Natural killer cell (primary cell): ENCODE results near the gene TIMP4. TPM values are rescaled to one million over a fixed set of nuclear protein-coding genes. Genes with fewer than 3 reads are reported as not detected.

Source experiments
- ATAC-seq, 3 donors: fragments of 150-1000 bp in 2 of 3; fragments of 200-7000 bp in 1 of 3; cut with Tn5 transposase; 1 replicate in 1 of 3; 2 replicates in 2 of 3; pipeline ENCODE4 v1.10.0; 2021; ENCODE audit warnings: mild to moderate bottlenecking in 2 of 3, moderate library complexity in 2 of 3
- DNase-seq, 2 donors: peaks; one replicate each; pipeline versions ENCODE4 v3.0.0 to v3.0.0-alpha.2; 2013 to 2021; ENCODE audit warnings: mixed read lengths in 1 of 2
- H3K27ac ChIP-seq: one replicate; pipeline ENCODE4 v1.5.1; 2013; ENCODE audit warnings: mild to moderate bottlenecking, low read length
- H3K27me3 ChIP-seq: one replicate; pipeline ENCODE4 v1.6.1; 2013; ENCODE audit warnings: low read length; ENCODE audit not compliant: control insufficient read depth, insufficient read depth
- H3K36me3 ChIP-seq: one replicate; pipeline ENCODE4 v1.6.1; 2013; ENCODE audit warnings: low read length; ENCODE audit not compliant: control insufficient read depth, insufficient read depth
- H3K4me1 ChIP-seq: one replicate; pipeline ENCODE4 v1.6.1; 2013; ENCODE audit warnings: low read length; ENCODE audit not compliant: control insufficient read depth, insufficient read depth
- H3K4me3 ChIP-seq: one replicate; pipeline ENCODE4 v1.5.1; 2013; ENCODE audit warnings: low read length
- H3K9me3 ChIP-seq: one replicate; pipeline ENCODE4 v1.6.1; 2013; ENCODE audit warnings: low read length; ENCODE audit not compliant: control insufficient read depth, insufficient read depth
- H3K27ac Mint-ChIP-seq, 2 donors: one replicate each; pipeline ENCODE4 v1.8.0; 2022; ENCODE audit warnings: mild to moderate bottlenecking in 2 of 2, mixed read lengths in 2 of 2, moderate library complexity in 1 of 2
- H3K27me3 Mint-ChIP-seq, 2 donors: one replicate each; pipeline ENCODE4 v1.8.0; 2022; ENCODE audit warnings: low read depth in 2 of 2, mixed read lengths in 2 of 2
- H3K36me3 Mint-ChIP-seq: one replicate; pipeline ENCODE4 v1.8.0; 2022; ENCODE audit warnings: mixed read lengths
- H3K4me1 Mint-ChIP-seq, 2 donors: one replicate each; pipeline ENCODE4 v1.8.0; 2022; ENCODE audit warnings: mixed read lengths in 2 of 2
- H3K4me3 Mint-ChIP-seq: one replicate; pipeline ENCODE4 v1.8.0; 2022; ENCODE audit warnings: mild to moderate bottlenecking, moderate library complexity, mixed read lengths
- H3K9me3 Mint-ChIP-seq, 2 donors: one replicate each; pipeline ENCODE4 v1.8.0; 2022; ENCODE audit warnings: mixed read lengths in 2 of 2
- WGBS: methylation state at CpG from one replicate; pipeline ENCODE4 v1.1.7; 2013; ENCODE audit warnings: missing lambda C conversion rate; ENCODE audit not compliant: insufficient coverage; 5-methylcytosine and 5-hydroxymethylcytosine counted together
- intact Hi-C: fragments of 100-400 bp; cut with micrococcal nuclease; formaldehyde crosslinking; loops from one replicate; pipeline ENCODE4 v1.14.2; 2022
- total RNA-seq, 4 donors: library from RNA; stranded (reverse); fragments of 120-200 nt in 1 of 4; gene quantifications; one replicate each; pipeline versions ENCODE4 v1.2.3 to v1.2.4, GENCODE V29; 2013 to 2022
- TF ChIP-seq, protein P1 (sequence below): fragments of 200-600 bp; IDR thresholded peaks from one replicate; pipeline ENCODE4 v1.8.0; 2022; ENCODE audit warnings: antibody characterized with exemption

TIMP4 gene
- total RNA-seq, 3 donors from 2014 or later (not counting 1 experiment from before 2014, with no cell fraction given) = not detected

DNA sequence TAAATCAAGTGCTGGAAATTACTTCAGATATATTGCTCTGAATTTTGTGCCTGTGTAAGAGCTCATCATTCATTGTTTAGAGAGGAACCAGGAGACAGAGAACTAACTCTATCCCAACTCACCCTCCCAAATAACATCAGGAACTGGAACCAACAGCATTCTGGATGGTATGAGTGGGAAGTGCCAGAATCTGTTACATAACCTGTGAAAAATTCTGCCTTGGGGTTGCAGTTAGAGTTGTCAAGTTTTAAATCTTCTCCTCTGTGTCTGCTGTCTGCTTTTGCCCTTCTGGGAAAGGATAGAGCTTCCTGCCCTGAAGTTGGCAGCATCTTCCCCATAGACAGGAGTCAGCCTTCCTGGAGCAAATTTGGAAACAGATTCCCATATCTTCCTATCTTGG is 41.2 kb downstream of the TIMP4 start:
- intact Hi-C loops = no loop called here
- no peaks in the 10 kb centered on the region for H3K27me3 ChIP-seq
- no peaks in the 10 kb centered on the region for H3K36me3 ChIP-seq
- H3K27ac ChIP-seq = no peak overlapping the region
- peaks cover 0 to 13% of the 10 kb centered on the region in 2 donors for H3K27me3 Mint-ChIP-seq
- no peak overlapping the region for H3K27ac Mint-ChIP-seq
- TF ChIP-seq, protein P1, sequence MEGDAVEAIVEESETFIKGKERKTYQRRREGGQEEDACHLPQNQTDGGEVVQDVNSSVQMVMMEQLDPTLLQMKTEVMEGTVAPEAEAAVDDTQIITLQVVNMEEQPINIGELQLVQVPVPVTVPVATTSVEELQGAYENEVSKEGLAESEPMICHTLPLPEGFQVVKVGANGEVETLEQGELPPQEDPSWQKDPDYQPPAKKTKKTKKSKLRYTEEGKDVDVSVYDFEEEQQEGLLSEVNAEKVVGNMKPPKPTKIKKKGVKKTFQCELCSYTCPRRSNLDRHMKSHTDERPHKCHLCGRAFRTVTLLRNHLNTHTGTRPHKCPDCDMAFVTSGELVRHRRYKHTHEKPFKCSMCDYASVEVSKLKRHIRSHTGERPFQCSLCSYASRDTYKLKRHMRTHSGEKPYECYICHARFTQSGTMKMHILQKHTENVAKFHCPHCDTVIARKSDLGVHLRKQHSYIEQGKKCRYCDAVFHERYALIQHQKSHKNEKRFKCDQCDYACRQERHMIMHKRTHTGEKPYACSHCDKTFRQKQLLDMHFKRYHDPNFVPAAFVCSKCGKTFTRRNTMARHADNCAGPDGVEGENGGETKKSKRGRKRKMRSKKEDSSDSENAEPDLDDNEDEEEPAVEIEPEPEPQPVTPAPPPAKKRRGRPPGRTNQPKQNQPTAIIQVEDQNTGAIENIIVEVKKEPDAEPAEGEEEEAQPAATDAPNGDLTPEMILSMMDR = no peak
- no peaks in the 10 kb centered on the region for H3K36me3 Mint-ChIP-seq
- no peak overlapping the region for H3K4me3 ChIP-seq
- H3K4me1 ChIP-seq = no peaks in the 10 kb centered on the region
- no peaks in the 10 kb centered on the region for H3K9me3 Mint-ChIP-seq
- DNase-seq (no peak), ATAC-seq (no peak)
- no peak overlapping the region for H3K4me3 Mint-ChIP-seq
- H3K4me1 Mint-ChIP-seq = no peaks in the 10 kb centered on the region
- no peaks in the 10 kb centered on the region for H3K9me3 ChIP-seq

DNA sequence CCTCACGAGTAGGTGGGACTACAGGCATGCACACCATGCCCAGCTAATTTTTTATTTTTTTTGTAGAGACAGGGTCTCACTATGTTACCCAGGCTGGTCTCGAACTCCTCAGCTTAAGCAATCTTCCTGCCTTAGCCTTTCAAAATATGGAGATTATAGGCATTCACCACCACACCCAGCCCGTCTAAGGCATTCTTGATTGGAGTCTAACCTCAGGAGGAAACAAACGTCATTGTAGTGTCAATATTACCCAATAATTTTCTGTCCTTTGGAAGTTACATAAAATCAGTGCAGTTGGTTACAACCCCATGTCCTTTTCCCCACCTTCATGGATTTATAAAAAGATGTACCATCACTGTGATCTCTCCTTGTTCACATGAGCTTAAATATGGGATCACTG is 41.8 kb downstream of the TIMP4 start:
- no peak overlapping the region for H3K27ac Mint-ChIP-seq

DNA sequence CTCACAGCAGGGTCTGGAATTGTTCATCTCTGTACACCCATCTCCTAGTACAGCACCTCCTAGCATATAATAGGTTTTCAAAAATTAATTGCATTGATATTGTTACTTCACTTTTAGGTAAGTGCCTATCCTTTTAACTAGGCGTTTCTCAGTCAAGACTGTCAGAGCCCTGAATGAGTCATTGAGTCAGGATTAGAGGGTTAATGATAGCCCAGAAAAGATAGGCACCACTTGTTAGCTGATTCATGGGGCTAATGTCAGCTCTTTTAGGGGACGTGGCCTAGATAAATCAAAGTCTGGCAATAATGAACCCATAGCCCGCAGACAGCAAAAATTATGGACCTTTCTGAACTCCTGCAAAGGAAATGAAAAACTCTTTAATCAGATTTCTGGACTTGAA is 42.9 kb downstream of the TIMP4 start:
- H3K36me3 Mint-ChIP-seq = no peaks in the 10 kb centered on the region
- H3K4me3 ChIP-seq = no peak overlapping the region
- DNase-seq (no peak), ATAC-seq (no peak)
- H3K36me3 ChIP-seq = no peaks in the 10 kb centered on the region
- no peak overlapping the region for H3K4me3 Mint-ChIP-seq
- peaks cover 0 to 12% of the 10 kb centered on the region in 2 donors for H3K27me3 Mint-ChIP-seq
- intact Hi-C loops = no loop called here
- no peak overlapping the region for H3K27ac ChIP-seq
- TF ChIP-seq, protein P1 = no peak
- H3K4me1 ChIP-seq = no peaks in the 10 kb centered on the region
- 83% methylated on average over 3 of the region's 3 CpGs for WGBS
- no peak overlapping the region for H3K27ac Mint-ChIP-seq
- H3K9me3 ChIP-seq = no peaks in the 10 kb centered on the region
- no peaks in the 10 kb centered on the region for H3K9me3 Mint-ChIP-seq
- H3K4me1 Mint-ChIP-seq = no peaks in the 10 kb centered on the region
- no peaks in the 10 kb centered on the region for H3K27me3 ChIP-seq

More for the DNA sequence above, 41.8 kb downstream of the TIMP4 start:
- H3K36me3 Mint-ChIP-seq = no peaks in the 10 kb centered on the region
- intact Hi-C loops = no loop called here
- no peaks in the 10 kb centered on the region for H3K36me3 ChIP-seq
- H3K9me3 Mint-ChIP-seq = no peaks in the 10 kb centered on the region
- ATAC-seq (no peak), DNase-seq (no peak)
- H3K4me3 ChIP-seq = no peak overlapping the region
- 84% methylated on average over 4 of the region's 4 CpGs for WGBS
- no peaks in the 10 kb centered on the region for H3K4me1 Mint-ChIP-seq
- no peaks in the 10 kb centered on the region for H3K4me1 ChIP-seq
- no peak overlapping the region for H3K27ac ChIP-seq
- TF ChIP-seq, protein P1 = no peak
- no peaks in the 10 kb centered on the region for H3K9me3 ChIP-seq
- no peak overlapping the region for H3K4me3 Mint-ChIP-seq
- peaks cover 0 to 13% of the 10 kb centered on the region in 2 donors for H3K27me3 Mint-ChIP-seq
- no peaks in the 10 kb centered on the region for H3K27me3 ChIP-seq

DNA sequence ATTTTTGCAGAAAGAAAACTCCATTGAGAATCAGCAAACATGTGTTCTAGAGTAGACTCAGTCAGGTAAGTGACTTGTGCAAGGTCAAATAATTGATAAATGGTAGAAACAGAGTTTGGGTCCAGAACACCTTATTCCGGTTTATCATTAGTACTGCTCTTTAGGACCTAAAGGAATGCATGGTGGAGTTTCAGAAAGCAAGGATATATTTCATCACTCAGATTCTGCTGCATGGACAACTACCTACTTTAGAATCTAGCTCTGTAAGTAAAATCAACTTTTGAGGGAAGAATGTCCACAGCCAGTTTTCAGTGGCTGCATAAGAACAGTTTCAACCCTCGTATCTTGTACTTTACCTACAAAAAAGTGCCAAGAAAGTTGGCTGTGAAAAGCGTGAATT is 43.6 kb downstream of the TIMP4 start:
- WGBS = 69% methylated on average over 3 of the region's 3 CpGs
- H3K4me1 Mint-ChIP-seq = no peaks in the 10 kb centered on the region
- ATAC-seq = no peak
- no peak overlapping the region for H3K27ac ChIP-seq
- no peaks in the 10 kb centered on the region for H3K36me3 ChIP-seq
- intact Hi-C loops = no loop called here
- no peaks in the 10 kb centered on the region for H3K9me3 Mint-ChIP-seq
- H3K4me3 ChIP-seq = no peak overlapping the region
- H3K27me3 Mint-ChIP-seq = peaks cover 0 to 9% of the 10 kb centered on the region in 2 donors
- H3K27ac Mint-ChIP-seq = no peak overlapping the region
- no peaks in the 10 kb centered on the region for H3K36me3 Mint-ChIP-seq
- TF ChIP-seq, protein P1 = no peak
- H3K4me1 ChIP-seq = no peaks in the 10 kb centered on the region
- DNase-seq = no peak
- H3K4me3 Mint-ChIP-seq = no peak overlapping the region
- no peaks in the 10 kb centered on the region for H3K27me3 ChIP-seq
- H3K9me3 ChIP-seq = no peaks in the 10 kb centered on the region
